SK-N-SH (cell line): ENCODE data around the gene COL5A1.

Experiments
- CHD2 ChIP-seq: fragments of 150-350 bp; IDR thresholded peaks from 2 replicates; pipeline ENCODE4 v1.6.1; 2018; ENCODE audit warnings: low read length; ENCODE audit not compliant: partially characterized antibody
- MEF2A ChIP-seq: IDR thresholded peaks from 2 replicates; pipeline ENCODE4 v1.4.0; 2012; ENCODE audit warnings: low read depth, borderline replicate concordance
- TAF1 ChIP-seq: IDR thresholded peaks from 2 replicates; pipeline ENCODE4 v1.6.1; 2012; ENCODE audit warnings: low read depth, mild to moderate bottlenecking, low read length, moderate library complexity, borderline replicate concordance

- no peak for TF ChIP-seq TAF1
- TF ChIP-seq MEF2A, result no peak
- no peak for TF ChIP-seq CHD2
Measured at GRCh38 chr9:134645607-134646365, 4.2 kb downstream of the COL5A1 start.
